Ovary (tissue), 9 donors: Measurements from ENCODE around the gene TRMT61B. TPM values are rescaled to one million over a fixed set of nuclear protein-coding genes. Genes with fewer than 3 reads are reported as not detected.
A peak's percentile ranks its signal among the peaks of the same experiment; 100 is the strongest.

Experiments used
- DNase-seq, 5 donors: peaks; one replicate each; pipeline ENCODE4 v3.0.0-alpha.2; 2019 to 2020
- H3K27ac ChIP-seq, 2 donors: fragments of 200-600 bp; one replicate each; pipeline versions ENCODE4 v1.5.1 to v1.8.0; 2019 to 2022
- H3K27me3 ChIP-seq: fragments of 200-600 bp; one replicate; pipeline ENCODE4 v1.8.0; 2022
- H3K36me3 ChIP-seq: fragments of 200-600 bp; sonication (generic); one replicate; pipeline ENCODE4 v1.5.1; 2019
- H3K4me1 ChIP-seq: one replicate; pipeline ENCODE4 v1.8.1; 2013; ENCODE audit warnings: mild to moderate bottlenecking, moderate library complexity; ENCODE audit not compliant: insufficient read depth
- H3K4me3 ChIP-seq: fragments of 200-600 bp; sonication (generic); one replicate; pipeline ENCODE4 v1.5.1; 2017
- H3K9me3 ChIP-seq, 2 donors: fragments of 200-600 bp in 1 of 2; sonication (generic) in 1 of 2; one replicate each; pipeline versions ENCODE4 v1.5.1 to v1.8.1; 2013 to 2019; ENCODE audit warnings: mild to moderate bottlenecking in 1 of 2, moderate library complexity in 1 of 2
- EP300 ChIP-seq: sonication (generic); formaldehyde crosslinking; IDR thresholded peaks from one replicate; pipeline ENCODE4 v1.6.1; 2017; ENCODE audit warnings: antibody characterized with exemption
- POLR2A ChIP-seq: fragments of 450-650 bp; IDR thresholded peaks from one replicate; pipeline ENCODE4 v1.6.1; 2017; ENCODE audit warnings: antibody characterized with exemption, mild to moderate bottlenecking, moderate library complexity
- WGBS, 3 donors: extraction: QIAGEN DNeasy Blood & Tissue Kit in 1 of 3; methylation state at CpG; one replicate each; pipeline versions ENCODE4 v1.1.5 to v1.1.7; 2013 to 2017; 5-methylcytosine and 5-hydroxymethylcytosine counted together
- intact Hi-C, 4 donors: fragments of 100-400 bp; cut with DNase I; formaldehyde crosslinking; loops; one replicate each; pipeline versions ENCODE4 v1.11.0 to v1.15.1; 2022 to 2023
- polyA plus RNA-seq, 2 donors: library from polyadenylated mRNA; stranded (reverse); fragments of 200-250 nt in 1 of 2; fragments of 350-450 nt in 1 of 2; fragmentation: Illumina TruSeq in 1 of 2; extraction: RNeasy Lipid Tissue Mini Kit (QIAGEN cat#74804) in 1 of 2; gene quantifications; one replicate each; pipeline ENCODE4 v1.2.3, GENCODE V29; 2013 to 2014
- small RNA-seq: library from RNA; depleted of rRNA; stranded (forward); fragments of <200 nt; gene quantifications from one replicate; pipeline ENCODE3, GENCODE V24; 2016
- total RNA-seq, 7 donors: library from RNA; depleted of rRNA in 2 of 7; stranded (reverse); fragments of >200 nt in 2 of 7; fragmentation: NEBNext Ultra II Directional in 3 of 7; extraction: Animal tissue kit (Norgen Biotek cat#: 25700) in 3 of 7; gene quantifications; one replicate each; pipeline versions ENCODE4 v1.1.0 to v1.2.4, GENCODE V29; 2016 to 2023
- TF ChIP-seq, protein P1 (sequence below), 3 donors: fragments of 450-650 bp in 2 of 3; fragments of 200-600 bp in 1 of 3; IDR thresholded peaks; one replicate each; pipeline versions ENCODE4 v1.5.1 to v1.8.0; 2016 to 2022; ENCODE audit warnings: antibody characterized with exemption in 3 of 3, mild to moderate bottlenecking in 1 of 3
- donor health status: DM: no; HTN: no; CAD: no; lungs with moderate emphysema.
- donor health status: DM: no; HTN: no; CAD: no.
- donor health status: Bipolar disorder and iron deficiency.
- donor health status: DM: yes; HTN: yes; CAD: no.
- donor health status: DM: no; HTN: no; CAD: no.
- donor health status: DM: yes; HTN: yes; CAD: no.

Gene TRMT61B
- total and polyA plus RNA-seq, 9 donors, result 8.1 to 18.4 (median 13.1) TPM

DNA sequence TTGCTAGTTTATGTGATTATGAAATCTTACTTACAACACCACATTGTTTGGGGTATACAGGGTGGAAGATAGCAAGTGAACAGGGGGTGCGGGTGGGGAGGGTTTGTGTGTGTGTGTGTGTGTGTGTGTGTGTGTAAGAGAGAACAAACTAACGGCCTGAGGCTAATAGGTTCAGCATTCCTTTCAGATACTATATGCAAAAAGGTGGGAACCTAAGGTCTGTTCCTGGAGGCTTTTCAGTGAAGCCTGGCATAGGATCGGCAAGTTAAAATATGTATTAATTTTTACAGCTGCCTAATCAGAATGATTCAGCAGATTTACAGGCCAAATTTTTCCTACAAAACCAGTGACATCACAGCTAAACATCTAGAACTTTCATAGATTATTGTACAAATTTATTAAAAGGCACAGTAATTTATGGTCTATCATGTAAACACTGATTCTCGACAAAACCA lies 67.1 kb downstream of the TRMT61B start:
- TF ChIP-seq EP300 (no peak), POLR2A (no peak)
- TF ChIP-seq, protein P1, sequence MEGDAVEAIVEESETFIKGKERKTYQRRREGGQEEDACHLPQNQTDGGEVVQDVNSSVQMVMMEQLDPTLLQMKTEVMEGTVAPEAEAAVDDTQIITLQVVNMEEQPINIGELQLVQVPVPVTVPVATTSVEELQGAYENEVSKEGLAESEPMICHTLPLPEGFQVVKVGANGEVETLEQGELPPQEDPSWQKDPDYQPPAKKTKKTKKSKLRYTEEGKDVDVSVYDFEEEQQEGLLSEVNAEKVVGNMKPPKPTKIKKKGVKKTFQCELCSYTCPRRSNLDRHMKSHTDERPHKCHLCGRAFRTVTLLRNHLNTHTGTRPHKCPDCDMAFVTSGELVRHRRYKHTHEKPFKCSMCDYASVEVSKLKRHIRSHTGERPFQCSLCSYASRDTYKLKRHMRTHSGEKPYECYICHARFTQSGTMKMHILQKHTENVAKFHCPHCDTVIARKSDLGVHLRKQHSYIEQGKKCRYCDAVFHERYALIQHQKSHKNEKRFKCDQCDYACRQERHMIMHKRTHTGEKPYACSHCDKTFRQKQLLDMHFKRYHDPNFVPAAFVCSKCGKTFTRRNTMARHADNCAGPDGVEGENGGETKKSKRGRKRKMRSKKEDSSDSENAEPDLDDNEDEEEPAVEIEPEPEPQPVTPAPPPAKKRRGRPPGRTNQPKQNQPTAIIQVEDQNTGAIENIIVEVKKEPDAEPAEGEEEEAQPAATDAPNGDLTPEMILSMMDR (IDR thresholded peaks at IDR 0.05), result no peak
- H3K27me3 ChIP-seq, result no peaks in the 10 kb centered on the region
- H3K4me1 ChIP-seq, result no peaks in the 10 kb centered on the region
- no peaks in the 10 kb centered on the region for H3K36me3 ChIP-seq
- no peak overlapping the region for H3K27ac ChIP-seq
- no peak overlapping the region for H3K4me3 ChIP-seq
- H3K9me3 ChIP-seq, result no peaks in the 10 kb centered on the region
- WGBS, 3 donors, result 32 to 35% (median 34%) methylated on average over 4 of the region's 4 CpGs
- peak in 1 of 5 donors; percentile 50 for DNase-seq
- intact Hi-C loops, result no loop called here

DNA sequence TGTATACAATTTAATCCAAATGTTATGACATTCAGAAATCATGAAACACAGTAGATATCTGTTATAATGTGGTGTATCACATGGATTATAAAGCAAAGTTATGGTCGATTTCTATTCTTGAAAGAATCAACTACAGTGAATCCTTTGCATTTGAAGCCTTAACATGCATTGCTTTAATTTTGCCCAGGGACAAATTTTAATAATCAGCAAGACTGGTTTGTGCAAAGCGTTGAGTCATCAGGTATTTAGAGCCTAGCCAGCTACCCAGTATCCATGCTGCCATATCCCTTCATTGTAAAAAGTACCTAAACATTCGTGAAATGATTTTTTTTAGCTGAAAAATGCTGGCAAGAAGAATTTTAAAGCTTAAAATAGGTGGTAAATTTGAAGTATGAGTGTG lies 68.4 kb downstream of the TRMT61B start:
- Histone ChIP-seq H3K4me3 (no peak overlapping the region), H3K27me3 (no peaks in the 10 kb centered on the region), H3K4me1 (no peaks in the 10 kb centered on the region), H3K27ac (no peak overlapping the region), H3K36me3 (no peaks in the 10 kb centered on the region), H3K9me3 (no peaks in the 10 kb centered on the region)
- intact Hi-C loops, result no loop called here
- 82 to 86% (median 85%) methylated on average over 3 of the region's 3 CpGs for WGBS, 3 donors
- no peak for TF ChIP-seq EP300
- no peak for TF ChIP-seq POLR2A
- TF ChIP-seq, protein P1 (IDR thresholded peaks at IDR 0.05), result no peak
- DNase-seq, result no peak

Small RNAs within 50 kb of the gene (small RNA-seq; reads per million reads assigned to genes)
- 242 reads per million, percentile 94 among the genes with 10 or more reads in this experiment for gene SNORD92

Other genes starting within 250 kb of the TRMT61B start
- gene PPP1CB, start 118.5 kb downstream of the TRMT61B start, total RNA-seq, result 100 to 1,000 TPM; 229 to 421 (median 313) TPM
- gene PPP1CB, start 118.5 kb downstream of the TRMT61B start, polyA plus RNA-seq, result 10 to 100 TPM; 90.9 to 97.8 TPM
- gene SPDYA, start 59.5 kb downstream of the TRMT61B start, total RNA-seq, result 1 to 10 TPM in 4 of 7 donors, under 1 TPM in 3; 0.58 to 4.3 (median 1.8) TPM
- gene SPDYA, start 59.5 kb downstream of the TRMT61B start, polyA plus RNA-seq, result under 1 TPM; 0.13 to 0.53 TPM
- gene WDR43, start 24.4 kb upstream of the TRMT61B start, total RNA-seq, result 10 to 100 TPM; 29.0 to 63.5 (median 46.8) TPM
- 10 to 100 TPM; 14.0 to 29.0 TPM for gene WDR43, start 24.4 kb upstream of the TRMT61B start, polyA plus RNA-seq
- 10 to 100 TPM in 1 of 7 donors, 1 to 10 TPM in 5, under 1 TPM in 1; 0.95 to 21.1 (median 1.8) TPM for gene TOGARAM2, start 111.0 kb upstream of the TRMT61B start, total RNA-seq
- under 1 TPM; 0.33 to 0.58 TPM for gene TOGARAM2, start 111.0 kb upstream of the TRMT61B start, polyA plus RNA-seq
- gene PCARE, start 204.2 kb upstream of the TRMT61B start, total RNA-seq, result under 1 TPM; 0.08 to 0.27 (median 0.15) TPM
- under 1 TPM; 0.30 to 0.50 TPM for gene PCARE, start 204.2 kb upstream of the TRMT61B start, polyA plus RNA-seq
- gene CLIP4, start 245.1 kb upstream of the TRMT61B start, total RNA-seq, result 10 to 100 TPM; 40.2 to 64.7 (median 54.4) TPM
- 10 to 100 TPM; 20.7 to 24.2 TPM for gene CLIP4, start 245.1 kb upstream of the TRMT61B start, polyA plus RNA-seq